Esophagus muscularis mucosa (tissue), 4 donors: ENCODE measurements around the gene MICAL3.

Experiments
- CTCF ChIP-seq, 3 experiments: fragments of 200-600 bp in 2 of 3; fragments of 450-650 bp in 1 of 3; sonication (generic) in 2 of 3; IDR thresholded peaks; one replicate each; pipeline ENCODE4 v1.5.1; 2017 to 2019; ENCODE audit warnings: antibody characterized with exemption in 3 of 3, mild to moderate bottlenecking in 2 of 3, moderate library complexity in 1 of 3
- EP300 ChIP-seq: sonication (generic); formaldehyde crosslinking; IDR thresholded peaks from one replicate; pipeline ENCODE4 v1.6.1; 2017; ENCODE audit warnings: antibody characterized with exemption
- POLR2A ChIP-seq: fragments of 450-650 bp; IDR thresholded peaks from one replicate; pipeline ENCODE4 v1.6.1; 2017; ENCODE audit warnings: antibody characterized with exemption, moderate library complexity, mild to moderate bottlenecking, low read depth
- POLR2AphosphoS5 ChIP-seq, 2 donors: sonication (generic); formaldehyde crosslinking; IDR thresholded peaks; one replicate each; pipeline ENCODE4 v1.6.1; 2017; ENCODE audit warnings: antibody characterized with exemption in 2 of 2

GRCh38 chr22:17912945-17913721 is 111.2 kb downstream of the MICAL3 start:
- TF ChIP-seq CTCF (IDR thresholded peaks at IDR 0.05) (no peak), POLR2A (no peak), POLR2AphosphoS5 (IDR thresholded peaks at IDR 0.05) (no peak), EP300 (no peak)
